ENCODE data around the gene WBP1L. TPM values are rescaled to one million over a fixed set of nuclear protein-coding genes. Genes with fewer than 3 reads are reported as not detected.

Gene WBP1L
- total and polyA plus RNA-seq, 2 experiments from 2014 or later, result 7.0 to 55.7 TPM

DNA sequence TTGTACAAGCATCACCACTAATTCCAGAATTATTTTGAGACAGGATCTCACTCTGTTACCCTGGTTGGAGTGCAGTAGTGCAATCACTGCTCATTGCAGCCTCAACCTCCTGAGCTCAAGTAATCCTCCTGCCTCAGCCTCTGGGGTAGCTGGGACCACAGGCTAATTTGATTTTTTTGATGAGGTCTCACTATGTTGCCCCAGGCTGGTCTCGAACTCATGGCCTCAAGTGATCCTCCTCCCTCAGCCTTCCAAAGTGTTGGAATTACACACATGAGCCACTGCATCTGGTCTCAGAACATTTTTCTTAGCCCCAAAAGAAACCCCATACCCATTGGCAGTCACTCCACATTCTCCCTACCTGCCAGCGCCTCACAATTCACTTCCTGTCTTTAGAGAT is 3.5 kb upstream of the WBP1L start (continued):
- TF ChIP-seq, protein P1, sequence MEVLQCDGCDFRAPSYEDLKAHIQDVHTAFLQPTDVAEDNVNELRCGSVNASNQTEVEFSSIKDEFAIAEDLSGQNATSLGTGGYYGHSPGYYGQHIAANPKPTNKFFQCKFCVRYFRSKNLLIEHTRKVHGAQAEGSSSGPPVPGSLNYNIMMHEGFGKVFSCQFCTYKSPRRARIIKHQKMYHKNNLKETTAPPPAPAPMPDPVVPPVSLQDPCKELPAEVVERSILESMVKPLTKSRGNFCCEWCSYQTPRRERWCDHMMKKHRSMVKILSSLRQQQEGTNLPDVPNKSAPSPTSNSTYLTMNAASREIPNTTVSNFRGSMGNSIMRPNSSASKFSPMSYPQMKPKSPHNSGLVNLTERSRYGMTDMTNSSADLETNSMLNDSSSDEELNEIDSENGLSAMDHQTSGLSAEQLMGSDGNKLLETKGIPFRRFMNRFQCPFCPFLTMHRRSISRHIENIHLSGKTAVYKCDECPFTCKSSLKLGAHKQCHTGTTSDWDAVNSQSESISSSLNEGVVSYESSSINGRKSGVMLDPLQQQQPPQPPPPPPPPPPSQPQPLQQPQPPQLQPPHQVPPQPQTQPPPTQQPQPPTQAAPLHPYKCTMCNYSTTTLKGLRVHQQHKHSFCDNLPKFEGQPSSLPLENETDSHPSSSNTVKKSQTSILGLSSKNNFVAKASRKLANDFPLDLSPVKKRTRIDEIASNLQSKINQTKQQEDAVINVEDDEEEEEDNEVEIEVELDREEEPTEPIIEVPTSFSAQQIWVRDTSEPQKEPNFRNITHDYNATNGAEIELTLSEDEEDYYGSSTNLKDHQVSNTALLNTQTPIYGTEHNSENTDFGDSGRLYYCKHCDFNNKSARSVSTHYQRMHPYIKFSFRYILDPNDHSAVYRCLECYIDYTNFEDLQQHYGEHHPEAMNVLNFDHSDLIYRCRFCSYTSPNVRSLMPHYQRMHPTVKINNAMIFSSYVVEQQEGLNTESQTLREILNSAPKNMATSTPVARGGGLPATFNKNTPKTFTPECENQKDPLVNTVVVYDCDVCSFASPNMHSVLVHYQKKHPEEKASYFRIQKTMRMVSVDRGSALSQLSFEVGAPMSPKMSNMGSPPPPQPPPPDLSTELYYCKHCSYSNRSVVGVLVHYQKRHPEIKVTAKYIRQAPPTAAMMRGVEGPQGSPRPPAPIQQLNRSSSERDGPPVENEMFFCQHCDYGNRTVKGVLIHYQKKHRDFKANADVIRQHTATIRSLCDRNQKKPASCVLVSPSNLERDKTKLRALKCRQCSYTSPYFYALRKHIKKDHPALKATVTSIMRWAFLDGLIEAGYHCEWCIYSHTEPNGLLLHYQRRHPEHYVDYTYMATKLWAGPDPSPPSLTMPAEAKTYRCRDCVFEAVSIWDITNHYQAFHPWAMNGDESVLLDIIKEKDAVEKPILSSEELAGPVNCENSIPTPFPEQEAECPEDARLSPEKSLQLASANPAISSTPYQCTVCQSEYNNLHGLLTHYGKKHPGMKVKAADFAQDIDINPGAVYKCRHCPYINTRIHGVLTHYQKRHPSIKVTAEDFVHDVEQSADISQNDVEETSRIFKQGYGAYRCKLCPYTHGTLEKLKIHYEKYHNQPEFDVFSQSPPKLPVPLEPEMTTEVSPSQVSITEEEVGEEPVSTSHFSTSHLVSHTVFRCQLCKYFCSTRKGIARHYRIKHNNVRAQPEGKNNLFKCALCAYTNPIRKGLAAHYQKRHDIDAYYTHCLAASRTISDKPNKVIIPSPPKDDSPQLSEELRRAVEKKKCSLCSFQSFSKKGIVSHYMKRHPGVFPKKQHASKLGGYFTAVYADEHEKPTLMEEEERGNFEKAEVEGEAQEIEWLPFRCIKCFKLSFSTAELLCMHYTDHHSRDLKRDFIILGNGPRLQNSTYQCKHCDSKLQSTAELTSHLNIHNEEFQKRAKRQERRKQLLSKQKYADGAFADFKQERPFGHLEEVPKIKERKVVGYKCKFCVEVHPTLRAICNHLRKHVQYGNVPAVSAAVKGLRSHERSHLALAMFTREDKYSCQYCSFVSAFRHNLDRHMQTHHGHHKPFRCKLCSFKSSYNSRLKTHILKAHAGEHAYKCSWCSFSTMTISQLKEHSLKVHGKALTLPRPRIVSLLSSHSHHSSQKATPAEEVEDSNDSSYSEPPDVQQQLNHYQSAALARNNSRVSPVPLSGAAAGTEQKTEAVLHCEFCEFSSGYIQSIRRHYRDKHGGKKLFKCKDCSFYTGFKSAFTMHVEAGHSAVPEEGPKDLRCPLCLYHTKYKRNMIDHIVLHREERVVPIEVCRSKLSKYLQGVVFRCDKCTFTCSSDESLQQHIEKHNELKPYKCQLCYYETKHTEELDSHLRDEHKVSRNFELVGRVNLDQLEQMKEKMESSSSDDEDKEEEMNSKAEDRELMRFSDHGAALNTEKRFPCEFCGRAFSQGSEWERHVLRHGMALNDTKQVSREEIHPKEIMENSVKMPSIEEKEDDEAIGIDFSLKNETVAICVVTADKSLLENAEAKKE (CRISPR knock-in tag; IDR thresholded peaks at IDR 0.05), result no peak

DNA sequence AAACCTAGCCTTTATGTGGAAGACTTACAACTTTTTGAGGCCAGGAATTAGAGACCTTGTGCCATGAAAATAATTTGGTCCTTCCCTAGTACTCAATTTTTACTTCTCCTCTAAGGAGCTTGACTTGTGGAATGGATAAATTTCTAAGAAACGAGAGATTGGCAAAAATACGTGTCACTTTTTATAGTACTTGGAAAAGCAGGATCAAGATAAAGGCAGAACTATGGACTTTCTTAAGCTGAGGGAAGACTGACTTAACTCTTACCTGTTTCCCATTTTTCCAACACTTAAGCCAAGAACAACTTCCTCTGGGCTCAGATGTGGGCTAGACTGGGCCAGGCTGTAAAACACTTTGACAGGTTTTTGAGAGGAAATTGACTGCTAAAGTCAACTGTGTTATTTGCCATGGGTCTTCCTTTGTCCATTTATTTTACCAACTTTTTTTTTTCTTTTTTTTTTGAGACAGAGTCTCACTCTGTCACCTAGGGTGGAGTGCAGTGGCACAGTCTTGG is 2.0 kb upstream of the WBP1L start:
- H3K27ac Mint-ChIP-seq, result no peak overlapping the region
- peaks cover 13% of the 10 kb centered on the region for H3K27me3 Mint-ChIP-seq (ENCODE audit: insufficient read depth, low read depth, poor library complexity)
- no peaks in the 10 kb centered on the region for H3K36me3 ChIP-seq (ENCODE audit: insufficient read depth)
- no peaks in the 10 kb centered on the region for H3K27me3 ChIP-seq (ENCODE audit: insufficient read depth)
- H3K4me3 Mint-ChIP-seq, result no peak overlapping the region; the same call in 2 of the 3 replicates
- H3K9me2 ChIP-seq (ENCODE audit: insufficient read depth), result no peaks in the 10 kb centered on the region
- peaks cover 23% of the 10 kb centered on the region for H3K4me1 Mint-ChIP-seq
- no peaks in the 10 kb centered on the region; the same call in 1 of the 2 replicates for H3F3A ChIP-seq (replicated peaks; ENCODE audit: low read depth)
- peaks cover 8% of the 10 kb centered on the region; the same call in 2 of the 3 replicates for H3K36me3 Mint-ChIP-seq (ENCODE audit: low read depth)
- H3K4me2 ChIP-seq, result no peak overlapping the region
- no peak overlapping the region for H3K4me3 ChIP-seq
- peaks cover 20% of the 10 kb centered on the region; the same call in 1 of the 2 replicates for H3K79me2 ChIP-seq (replicated peaks; ENCODE audit: insufficient read depth)
- peaks cover 5% of the 10 kb centered on the region; the same call in 1 of the 2 replicates for H3K4me1 ChIP-seq (ENCODE audit: insufficient read depth)
- H2AFZ ChIP-seq, result no peak overlapping the region
- ATAC-seq, result no peak
- DNase-seq (ENCODE audit: low spot score), result no peak
- no peaks in the 10 kb centered on the region; the same call in 1 of the 2 replicates for H4K20me1 ChIP-seq (replicated peaks; ENCODE audit: insufficient read depth)
- H3K9me3 Mint-ChIP-seq, result no peaks in the 10 kb centered on the region
- no peak overlapping the region for H3K27ac ChIP-seq (ENCODE audit: low read depth)
- TF ChIP-seq EZH2 (IDR thresholded peaks at IDR 0.05; ENCODE audit: low read depth, unreplicated experiment) (no peak), STAT1 (IDR thresholded peaks at IDR 0.05; ENCODE audit: unreplicated experiment) (no peak), CREB1 (CRISPR knock-in tag; IDR thresholded peaks at IDR 0.05; ENCODE audit: low read depth) (no peak), POLR2AphosphoS5 (IDR thresholded peaks at IDR 0.05; ENCODE audit: low read depth) (no peak), JUNB (IDR thresholded peaks at IDR 0.05; ENCODE audit: unreplicated experiment) (no peak), ZNF331 (CRISPR knock-in tag; IDR thresholded peaks at IDR 0.05; ENCODE audit: low read depth) (no peak), EZH2phosphoT487 (IDR thresholded peaks at IDR 0.05; ENCODE audit: unreplicated experiment) (no peak)
- TF ChIP-seq, protein P2, sequence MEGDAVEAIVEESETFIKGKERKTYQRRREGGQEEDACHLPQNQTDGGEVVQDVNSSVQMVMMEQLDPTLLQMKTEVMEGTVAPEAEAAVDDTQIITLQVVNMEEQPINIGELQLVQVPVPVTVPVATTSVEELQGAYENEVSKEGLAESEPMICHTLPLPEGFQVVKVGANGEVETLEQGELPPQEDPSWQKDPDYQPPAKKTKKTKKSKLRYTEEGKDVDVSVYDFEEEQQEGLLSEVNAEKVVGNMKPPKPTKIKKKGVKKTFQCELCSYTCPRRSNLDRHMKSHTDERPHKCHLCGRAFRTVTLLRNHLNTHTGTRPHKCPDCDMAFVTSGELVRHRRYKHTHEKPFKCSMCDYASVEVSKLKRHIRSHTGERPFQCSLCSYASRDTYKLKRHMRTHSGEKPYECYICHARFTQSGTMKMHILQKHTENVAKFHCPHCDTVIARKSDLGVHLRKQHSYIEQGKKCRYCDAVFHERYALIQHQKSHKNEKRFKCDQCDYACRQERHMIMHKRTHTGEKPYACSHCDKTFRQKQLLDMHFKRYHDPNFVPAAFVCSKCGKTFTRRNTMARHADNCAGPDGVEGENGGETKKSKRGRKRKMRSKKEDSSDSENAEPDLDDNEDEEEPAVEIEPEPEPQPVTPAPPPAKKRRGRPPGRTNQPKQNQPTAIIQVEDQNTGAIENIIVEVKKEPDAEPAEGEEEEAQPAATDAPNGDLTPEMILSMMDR (conservative IDR thresholded peaks at IDR 0.05; ENCODE audit: low read depth in 2 of 2), result no peak
